ENCODE data around the gene NSMF. TPM values are rescaled to one million over a fixed set of nuclear protein-coding genes. Genes with fewer than 3 reads are reported as not detected.

NSMF gene
- total and polyA plus RNA-seq, 2 of the 4 experiments (the other 2 are of a cell fraction): 7.7 to 40.9 TPM

GRCh38 chr9:137412431-137412830, 46.7 kb downstream of the NSMF start:
- Histone ChIP-seq H3K14ac (replicated peaks; ENCODE audit: low read depth, low read length) (peak overlapping the region; percentile 79; the same call in 1 of the 2 replicates), H4K5ac (ENCODE audit: low read depth, low read length) (no peak overlapping the region), H3K4me1 (ENCODE audit: control insufficient read depth, insufficient read depth, low read length) (peaks cover 24% of the 10 kb centered on the region), H3K18ac (ENCODE audit: low read depth, low read length) (no peak overlapping the region), H3K27me3 (ENCODE audit: control insufficient read depth, insufficient read depth, low read length) (no peaks in the 10 kb centered on the region), H2AK9ac (replicated peaks; ENCODE audit: low read depth, low read length, poor library complexity) (peak overlapping the region; percentile 83), H3K9me1 (ENCODE audit: insufficient read depth, low read length) (peaks cover 12% of the 10 kb centered on the region), H4K8ac (ENCODE audit: low read depth in 2 of 2, low read length in 2 of 2) (peak overlapping the region; percentile 62 to 63), H4K91ac (ENCODE audit: insufficient read depth, low read depth, low read length) (peak overlapping the region; percentile 83), H3K23ac (ENCODE audit: low read depth, low read length) (peak overlapping the region; percentile 51), H2BK5ac (ENCODE audit: low read depth, low read length, poor library complexity, severe bottlenecking) (peak overlapping the region; percentile 78), H3K27ac (ENCODE audit: insufficient read depth, low read length) (peak overlapping the region; percentile 2; the same call in 1 of the 2 replicates), H3K4me2 (ENCODE audit: low read depth, low read length) (no peak overlapping the region), H3K4me3 (ENCODE audit: insufficient read depth, low read depth, low read length) (no peak overlapping the region), H2BK20ac (ENCODE audit: low read depth, low read length) (peak overlapping the region; percentile 74), H3K56ac (ENCODE audit: extremely low read depth, insufficient read depth, low read length) (no peak overlapping the region), H2BK15ac (ENCODE audit: low read depth, low read length) (peak overlapping the region; percentile 99; the same call in 2 of the 3 replicates), H4K20me1 (ENCODE audit: insufficient read depth, low read length) (no peaks in the 10 kb centered on the region), H3K36me3 (ENCODE audit: control insufficient read depth, insufficient read depth, low read length) (peaks cover 3% of the 10 kb centered on the region; the same call in 1 of the 2 replicates), H2AK5ac (ENCODE audit: low read depth, low read length) (peak overlapping the region; percentile 96), H3K9me3 (ENCODE audit: control insufficient read depth, insufficient read depth, low read length) (no peaks in the 10 kb centered on the region), H2AFZ (replicated peaks; ENCODE audit: low read length, poor library complexity) (no peak overlapping the region), H2BK120ac (ENCODE audit: low read depth, low read length) (peak overlapping the region; percentile 79), H3K9ac (ENCODE audit: low read depth, low read length) (no peak overlapping the region), H3K79me1 (ENCODE audit: low read depth in 1 of 2, low read length in 2 of 2) (peaks cover 15 to 46% of the 10 kb centered on the region in 2 experiments; a peak in 3 of 4 replicates), H3K4ac (ENCODE audit: low read depth, low read length) (peak overlapping the region; percentile 87)
- no peak for TF ChIP-seq CEBPB (IDR thresholded peaks at IDR 0.05; ENCODE audit: low read depth, low read length)
- no peak for TF ChIP-seq RAD21 (IDR thresholded peaks at IDR 0.05; ENCODE audit: low read length)
- TF ChIP-seq SMC3 (IDR thresholded peaks at IDR 0.05; ENCODE audit: low read depth, low read length): no peak
- TF ChIP-seq NFE2L2 (IDR thresholded peaks at IDR 0.05; ENCODE audit: low read depth, low read length): no peak
- TF ChIP-seq ELK1 (IDR thresholded peaks at IDR 0.05; ENCODE audit: borderline replicate concordance, low read depth, low read length): no peak
- TF ChIP-seq BHLHE40 (IDR thresholded peaks at IDR 0.05; ENCODE audit: low read depth, low read length): no peak
- TF ChIP-seq FOS (IDR thresholded peaks at IDR 0.05; ENCODE audit: low read depth, low read length): no peak
- no peak for TF ChIP-seq MXI1 (IDR thresholded peaks at IDR 0.05; ENCODE audit: borderline replicate concordance, low read depth, low read length)
- TF ChIP-seq RCOR1 (IDR thresholded peaks at IDR 0.05; ENCODE audit: insufficient replicate concordance, low read length): no peak
- no peak for TF ChIP-seq USF2 (IDR thresholded peaks at IDR 0.05; ENCODE audit: low read depth, low read length)
- TF ChIP-seq POLR2A (IDR thresholded peaks at IDR 0.05; ENCODE audit: low read depth, low read length): no peak
- TF ChIP-seq RFX5 (IDR thresholded peaks at IDR 0.05; ENCODE audit: low read depth, low read length): no peak
- TF ChIP-seq MAFK (IDR thresholded peaks at IDR 0.05; ENCODE audit: low read depth, low read length): no peak
- no peak for TF ChIP-seq CHD1 (IDR thresholded peaks at IDR 0.05; ENCODE audit: low read depth, low read length)
- no peak for TF ChIP-seq MAZ (IDR thresholded peaks at IDR 0.05; ENCODE audit: borderline replicate concordance, low read depth, low read length)
- TF ChIP-seq CTCF (conservative IDR thresholded peaks at IDR 0.05; ENCODE audit: low read depth, low read length): no peak
- in situ Hi-C loops (cut with MboI; ENCODE audit: low sequenced_read_pairs) (no loop called here), dilution Hi-C loops (cut with HindIII; ENCODE audit: low sequenced_read_pairs, unreplicated experiment) (no loop called here), intact Hi-C loops (cut with micrococcal nuclease) (no loop called here)
- ATAC-seq (ENCODE audit: low read depth) (peak; percentile 42), DNase-seq (peak; percentile 41)
- POLR2A ChIA-PET (ENCODE audit: unreplicated experiment): no interaction called here
- CTCF ChIA-PET: interaction anchor here (2.6 kb wide), 1 partner anchor 11 kb away, joined by 9 read pairs; the partner anchor contains the start of genes EXD3 and NOXA1
- no TSS peak for BruUV-seq (replicated peaks)
- WGBS, 2 experiments (ENCODE audit: extremely low coverage in 2 of 2, insufficient read length in 1 of 2): 60% methylated on average over 2 of the region's 10 CpGs; no CpG with 5 or more reads in 1 of the 2 experiments

Measured in IMR-90 (cell line).